IMR-90 (cell line): ENCODE measurements around the gene PRKCA.

Source experiments
- CTCF ChIP-seq: conservative IDR thresholded peaks from 2 replicates; pipeline ENCODE4 v1.5.1; 2012; ENCODE audit warnings: mild to moderate bottlenecking, low read depth, low read length, improper control_type of control experiment
- FOS ChIP-seq: fragments of 150-350 bp; IDR thresholded peaks from 2 replicates; pipeline ENCODE4 v1.6.1; 2016; ENCODE audit warnings: low read depth, low read length
- RAD21 ChIP-seq: IDR thresholded peaks from 2 replicates; pipeline ENCODE4 v1.6.1; 2012; ENCODE audit warnings: low read length, improper control_type of control experiment

GRCh38 chr17:66839616-66840015, 537.2 kb downstream of the PRKCA start:
- no peak for TF ChIP-seq CTCF
- TF ChIP-seq FOS = no peak
- no peak for TF ChIP-seq RAD21
